CD8-positive, alpha-beta memory T cell (primary cell): Measurements from ENCODE around the gene NFATC2. TPM values are rescaled to one million over a fixed set of nuclear protein-coding genes. Genes with fewer than 3 reads are reported as not detected.

Experiments
- CTCF ChIA-PET: fragments of 350-600 bp; sonication (Branson Sonifier 250); formaldehyde crosslinking; loops from one replicate; lab custom pipeline; 2021; ENCODE audit warnings: antibody characterized with exemption; lab: Charles Lee
- POLR2A ChIA-PET: fragments of 350-600 bp; sonication (Branson Sonifier 250); formaldehyde crosslinking; loops from one replicate; lab custom pipeline; 2021; ENCODE audit warnings: antibody characterized with exemption; lab: Charles Lee
- DNase-seq, 5 donors: peaks; one replicate each; pipeline versions ENCODE4 v3.0.0 to v3.0.0-alpha.2; 2020 to 2022; ENCODE audit warnings: mixed read lengths in 1 of 5
- H3K27ac ChIP-seq: one replicate; pipeline ENCODE4 v1.7.0; 2013; ENCODE audit warnings: low read depth, mild to moderate bottlenecking, low read length, moderate library complexity
- H3K27me3 ChIP-seq: 2 replicates; pipeline ENCODE4 v1.7.0; 2013; ENCODE audit warnings: low read length, mild to moderate bottlenecking; ENCODE audit not compliant: insufficient read depth, poor library complexity, severe bottlenecking
- H3K36me3 ChIP-seq: 2 replicates; pipeline ENCODE4 v1.7.0; 2013; ENCODE audit warnings: mild to moderate bottlenecking, low read length, moderate library complexity; ENCODE audit not compliant: insufficient read depth
- H3K4me1 ChIP-seq: 2 replicates; pipeline ENCODE4 v1.7.0; 2013; ENCODE audit warnings: mild to moderate bottlenecking, low read length, moderate library complexity; ENCODE audit not compliant: insufficient read depth
- H3K4me3 ChIP-seq: 2 replicates; pipeline ENCODE4 v1.7.0; 2013; ENCODE audit warnings: mild to moderate bottlenecking, low read length
- H3K9me3 ChIP-seq: 2 replicates; pipeline ENCODE4 v1.7.0; 2013; ENCODE audit warnings: mild to moderate bottlenecking, low read length
- H3K27ac Mint-ChIP-seq, 8 donors: one replicate each; pipeline ENCODE4 v1.8.0; 2020 to 2021; ENCODE audit warnings: mixed read lengths in 8 of 8, mild to moderate bottlenecking in 6 of 8, inconsistent platforms in 3 of 8, moderate library complexity in 3 of 8
- H3K27me3 Mint-ChIP-seq, 2 donors: one replicate each; pipeline ENCODE4 v1.8.0; 2020 to 2021; ENCODE audit warnings: mixed read lengths in 2 of 2, mild to moderate bottlenecking in 1 of 2, moderate library complexity in 1 of 2
- H3K36me3 Mint-ChIP-seq, 3 donors: one replicate each; pipeline ENCODE4 v1.8.0; 2020 to 2021; ENCODE audit warnings: mixed read lengths in 3 of 3, inconsistent platforms in 1 of 3, mild to moderate bottlenecking in 1 of 3
- H3K4me1 Mint-ChIP-seq, 3 donors: one replicate each; pipeline ENCODE4 v1.8.0; 2020 to 2021; ENCODE audit warnings: mixed read lengths in 3 of 3, inconsistent platforms in 1 of 3, mild to moderate bottlenecking in 1 of 3
- H3K4me3 Mint-ChIP-seq, 7 donors: one replicate each; pipeline ENCODE4 v1.8.0; 2020 to 2021; ENCODE audit warnings: mixed read lengths in 7 of 7, mild to moderate bottlenecking in 6 of 7, moderate library complexity in 4 of 7, inconsistent platforms in 2 of 7
- H3K9me3 Mint-ChIP-seq, 5 donors: one replicate each; pipeline ENCODE4 v1.8.0; 2020 to 2022; ENCODE audit warnings: mixed read lengths in 5 of 5, mild to moderate bottlenecking in 3 of 5, moderate library complexity in 2 of 5, inconsistent platforms in 1 of 5
- polyA plus RNA-seq: library from polyadenylated mRNA; unstranded; fragments of 300-500 nt; fragmentation: Illumina TruSeq; gene quantifications from one replicate; pipeline ENCODE4 v1.2.3, GENCODE V29; 2021
- total RNA-seq, 2 experiments: library from RNA; stranded (reverse); gene quantifications; one replicate each; pipeline ENCODE4 v1.2.3, GENCODE V29; 2021

Gene NFATC2
- total and polyA plus RNA-seq, 3 experiments from 2014 or later: 52.1 to 64.4 (median 63.0) TPM

DNA sequence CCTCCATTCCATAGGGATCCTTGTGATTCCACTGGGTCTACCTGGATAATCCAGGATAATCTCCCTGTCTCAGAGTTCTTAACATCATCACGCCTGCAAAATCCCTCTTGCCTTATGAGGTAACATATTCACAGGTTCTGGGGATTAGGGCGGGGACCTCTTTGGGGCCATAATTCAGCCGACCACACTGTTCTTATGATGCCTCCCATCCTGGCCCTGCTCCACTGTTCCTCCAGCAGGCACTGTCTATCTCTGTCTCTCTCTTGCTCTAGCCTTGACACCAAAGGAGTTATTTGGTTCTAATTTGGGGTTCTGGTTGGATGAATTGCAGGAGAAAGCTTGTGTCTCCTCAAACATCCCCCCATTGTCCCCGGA is 168.1 kb downstream of the NFATC2 start:
- no peaks in the 10 kb centered on the region for H3K27me3 ChIP-seq
- no peaks in the 10 kb centered on the region for H3K36me3 ChIP-seq
- H3K27ac ChIP-seq: no peak overlapping the region
- peaks cover 5 to 10% (median 6%) of the 10 kb centered on the region in 3 donors for H3K4me1 Mint-ChIP-seq
- H3K4me3 ChIP-seq: no peak overlapping the region
- H3K27me3 Mint-ChIP-seq: peaks cover 0 to 3% of the 10 kb centered on the region in 2 donors
- POLR2A ChIA-PET: no interaction called here
- no peak overlapping the region for H3K27ac Mint-ChIP-seq
- CTCF ChIA-PET: interaction anchor here (1.0 to 1.1 kb wide), 3 partner anchors 16 to 220 kb away, joined by 3 to 5 read pairs (median 4); no protein-coding TSS in a partner anchor
- H3K36me3 Mint-ChIP-seq: peaks cover 0 to 10% (median 7%) of the 10 kb centered on the region in 3 donors
- no peak for DNase-seq
- no peaks in the 10 kb centered on the region for H3K9me3 ChIP-seq
- H3K9me3 Mint-ChIP-seq: no peaks in the 10 kb centered on the region
- H3K4me3 Mint-ChIP-seq: no peak overlapping the region
- no peaks in the 10 kb centered on the region for H3K4me1 ChIP-seq

- H3K27ac Mint-ChIP-seq: peak overlapping the region in 2 of 8 donors; percentile 37 to 82
These were observed 168.6 kb downstream of the NFATC2 start for GRCh38 chr20:51373713-51374455.

DNA sequence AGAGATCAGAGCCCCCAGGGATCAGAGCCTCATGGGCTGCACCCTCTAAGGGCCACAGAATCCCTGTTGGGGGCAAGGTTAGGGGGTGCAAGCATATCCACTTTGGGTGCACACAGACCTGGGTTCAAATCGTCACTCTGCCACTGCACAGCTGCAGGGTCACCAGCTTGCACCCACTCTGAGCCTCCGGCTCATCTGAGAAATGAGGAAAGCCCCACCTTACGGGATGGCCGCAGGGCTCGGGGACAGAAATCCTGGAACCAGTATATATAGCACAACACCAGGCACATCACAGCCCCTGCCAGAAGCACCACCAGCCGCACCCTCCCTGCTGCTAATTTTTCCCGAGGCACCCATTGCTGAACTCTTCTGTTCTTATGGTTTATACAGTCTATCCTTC is 169.6 kb downstream of the NFATC2 start:
- Mint-ChIP-seq H3K36me3 (peaks cover 3 to 6% (median 6%) of the 10 kb centered on the region in 3 donors), H3K27ac (no peak overlapping the region), H3K9me3 (no peaks in the 10 kb centered on the region), H3K27me3 (peaks cover 0 to 1% of the 10 kb centered on the region in 2 donors), H3K4me1 (peaks cover 5 to 10% (median 6%) of the 10 kb centered on the region in 3 donors), H3K4me3 (no peak overlapping the region)
- Histone ChIP-seq H3K9me3 (no peaks in the 10 kb centered on the region), H3K4me3 (no peak overlapping the region), H3K36me3 (no peaks in the 10 kb centered on the region), H3K4me1 (no peaks in the 10 kb centered on the region), H3K27ac (no peak overlapping the region), H3K27me3 (no peaks in the 10 kb centered on the region)
- ChIA-PET CTCF (interaction anchor here (0.7 to 2.4 kb wide), 13 partner anchors 12 to 251 kb away, joined by 3 to 30 read pairs (median 4); no protein-coding TSS in a partner anchor), POLR2A (no interaction called here)
- DNase-seq: no peak

More at GRCh38 chr20:51373713-51374455, 168.6 kb downstream of the NFATC2 start:
- ChIA-PET CTCF (interaction anchor here (0.9 to 2.4 kb wide), 9 partner anchors 17 to 250 kb away, joined by 3 to 30 read pairs (median 4); no protein-coding TSS in a partner anchor), POLR2A (no interaction called here)
- H3K4me3 ChIP-seq: no peak overlapping the region
- no peaks in the 10 kb centered on the region for H3K9me3 Mint-ChIP-seq
- no peaks in the 10 kb centered on the region for H3K36me3 ChIP-seq
- H3K4me1 ChIP-seq: no peaks in the 10 kb centered on the region
- no peak overlapping the region for H3K27ac ChIP-seq
- no peaks in the 10 kb centered on the region for H3K27me3 ChIP-seq
- H3K27me3 Mint-ChIP-seq: peaks cover 0 to 3% of the 10 kb centered on the region in 2 donors
- no peaks in the 10 kb centered on the region for H3K9me3 ChIP-seq
- no peak overlapping the region for H3K4me3 Mint-ChIP-seq
- peaks cover 0 to 10% (median 7%) of the 10 kb centered on the region in 3 donors for H3K36me3 Mint-ChIP-seq
- DNase-seq: no peak
- peaks cover 5 to 10% (median 6%) of the 10 kb centered on the region in 3 donors for H3K4me1 Mint-ChIP-seq

- Mint-ChIP-seq H3K36me3 (peaks cover 2 to 6% (median 2%) of the 10 kb centered on the region in 3 donors), H3K27me3 (peaks cover 0 to 1% of the 10 kb centered on the region in 2 donors), H3K9me3 (no peaks in the 10 kb centered on the region), H3K4me1 (peaks cover 5 to 10% (median 5%) of the 10 kb centered on the region in 3 donors), H3K27ac (no peak overlapping the region), H3K4me3 (no peak overlapping the region)
- Histone ChIP-seq H3K27me3 (no peaks in the 10 kb centered on the region), H3K4me3 (no peak overlapping the region), H3K9me3 (no peaks in the 10 kb centered on the region), H3K36me3 (no peaks in the 10 kb centered on the region), H3K4me1 (no peaks in the 10 kb centered on the region), H3K27ac (no peak overlapping the region)
- DNase-seq: peak; percentile 26 to 66 (median 41)
- POLR2A ChIA-PET: no interaction called here
- CTCF ChIA-PET: interaction anchor here (0.6 to 2.4 kb wide), 12 partner anchors 11 to 252 kb away, joined by 3 to 30 read pairs (median 4); no protein-coding TSS in a partner anchor
These were observed 170.2 kb downstream of the NFATC2 start for GRCh38 chr20:51372176-51372803.

DNA sequence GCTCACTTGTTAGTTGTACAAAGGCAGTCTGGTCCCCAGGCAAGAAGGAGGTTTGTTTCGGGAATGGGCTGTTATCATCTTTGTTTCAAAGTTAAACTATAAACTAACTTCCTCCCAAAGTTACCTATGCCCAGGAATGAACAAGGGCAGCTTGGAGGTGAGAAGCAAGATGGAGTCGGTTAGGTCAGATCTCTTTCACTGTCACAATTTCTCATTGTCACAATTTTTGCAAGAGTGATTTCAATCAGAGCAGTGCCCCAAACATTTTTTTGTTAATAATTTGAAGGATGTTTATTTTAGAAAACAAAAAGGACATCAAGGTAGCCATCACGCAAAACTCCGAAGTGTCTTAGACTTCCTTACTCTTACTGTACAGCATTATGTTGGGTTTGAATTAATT is 170.8 kb downstream of the NFATC2 start:
- no peaks in the 10 kb centered on the region for H3K36me3 ChIP-seq
- H3K4me1 Mint-ChIP-seq: peaks cover 5 to 10% (median 5%) of the 10 kb centered on the region in 3 donors
- H3K27me3 Mint-ChIP-seq: peaks cover 0 to 1% of the 10 kb centered on the region in 2 donors
- no peaks in the 10 kb centered on the region for H3K9me3 Mint-ChIP-seq
- no peak overlapping the region for H3K4me3 ChIP-seq
- H3K27ac Mint-ChIP-seq: peak overlapping the region in 1 of 8 donors; percentile 52
- no peaks in the 10 kb centered on the region for H3K27me3 ChIP-seq
- CTCF ChIA-PET: interaction anchor here (0.6 to 2.4 kb wide), 5 partner anchors 11 to 251 kb away, joined by 3 to 30 read pairs (median 4); no protein-coding TSS in a partner anchor
- POLR2A ChIA-PET: no interaction called here
- H3K9me3 ChIP-seq: no peaks in the 10 kb centered on the region
- no peak overlapping the region for H3K4me3 Mint-ChIP-seq
- no peak for DNase-seq
- no peaks in the 10 kb centered on the region for H3K4me1 ChIP-seq
- no peak overlapping the region for H3K27ac ChIP-seq
- H3K36me3 Mint-ChIP-seq: peaks cover 0 to 6% (median 5%) of the 10 kb centered on the region in 3 donors

- ChIA-PET CTCF (interaction anchor here (1.5 kb wide), 1 partner anchor 225 kb away, joined by 6 read pairs; no protein-coding TSS in a partner anchor), POLR2A (no interaction called here)
- no peak overlapping the region for H3K27ac Mint-ChIP-seq
- peaks cover 5 to 7% (median 5%) of the 10 kb centered on the region in 3 donors for H3K4me1 Mint-ChIP-seq
- Histone ChIP-seq H3K4me3 (no peak overlapping the region), H3K4me1 (no peaks in the 10 kb centered on the region), H3K27me3 (no peaks in the 10 kb centered on the region), H3K9me3 (no peaks in the 10 kb centered on the region), H3K27ac (no peak overlapping the region), H3K36me3 (no peaks in the 10 kb centered on the region)
- no peak overlapping the region for H3K4me3 Mint-ChIP-seq
- peaks cover 0 to 7% (median 6%) of the 10 kb centered on the region in 3 donors for H3K36me3 Mint-ChIP-seq
- no peak for DNase-seq
- H3K27me3 Mint-ChIP-seq: peaks cover 0 to 1% of the 10 kb centered on the region in 2 donors
- peaks cover 0 to 2% (median 0%) of the 10 kb centered on the region in 5 donors for H3K9me3 Mint-ChIP-seq
These were observed 173.0 kb downstream of the NFATC2 start for GRCh38 chr20:51369503-51369902.

DNA sequence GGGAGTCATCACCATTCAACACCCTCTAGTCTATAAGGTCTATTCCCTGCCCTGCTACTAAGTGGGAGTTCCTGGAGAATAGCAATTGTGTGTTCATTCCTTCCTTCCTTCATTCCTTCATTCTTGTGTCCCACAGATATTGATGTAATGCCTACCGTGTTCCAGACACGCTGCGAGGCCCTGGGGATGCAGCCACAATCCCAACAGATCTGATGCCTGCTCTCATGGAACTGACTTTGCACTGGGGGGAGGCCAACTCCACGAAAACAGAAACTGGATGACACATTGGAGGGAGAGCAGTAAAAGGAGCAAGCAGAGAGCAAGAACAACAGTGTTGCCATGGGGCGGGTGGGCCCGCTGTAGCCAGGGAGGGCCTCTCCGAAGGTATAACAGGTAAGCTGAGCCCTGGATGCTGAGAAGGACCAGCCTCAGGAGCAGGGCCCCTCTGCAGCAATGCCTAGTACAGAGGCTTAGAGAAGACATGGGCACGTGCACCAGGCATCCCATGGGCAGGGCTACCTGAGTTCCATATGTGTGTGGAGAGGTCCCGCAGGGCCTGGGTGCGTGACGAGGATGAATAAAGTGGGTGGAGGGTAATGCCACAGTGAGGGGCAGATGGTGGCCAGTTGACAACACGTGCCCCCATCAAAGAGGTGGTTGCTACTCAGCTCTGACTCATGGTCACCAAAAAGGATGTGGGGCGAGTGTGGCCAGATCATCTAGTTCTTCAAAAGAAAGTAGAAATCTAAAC is 173.9 kb downstream of the NFATC2 start:
- Histone ChIP-seq H3K27me3 (no peaks in the 10 kb centered on the region), H3K27ac (no peak overlapping the region), H3K4me3 (no peak overlapping the region), H3K36me3 (no peaks in the 10 kb centered on the region), H3K4me1 (no peaks in the 10 kb centered on the region), H3K9me3 (no peaks in the 10 kb centered on the region)
- Mint-ChIP-seq H3K27ac (no peak overlapping the region), H3K9me3 (peaks cover 2 to 5% (median 4%) of the 10 kb centered on the region in 5 donors), H3K36me3 (peaks cover 1 to 10% (median 8%) of the 10 kb centered on the region in 3 donors), H3K4me1 (peaks cover 5 to 7% (median 5%) of the 10 kb centered on the region in 3 donors), H3K4me3 (no peak overlapping the region), H3K27me3 (peaks cover 0 to 1% of the 10 kb centered on the region in 2 donors)
- DNase-seq: no peak
- CTCF ChIA-PET: no interaction called here
- POLR2A ChIA-PET: no interaction called here
